Effector memory CD4-positive, alpha-beta T cell (primary cell): ENCODE measurements around the gene PTPRF.

Experiments
- DNase-seq, 3 donors: peaks; one replicate each; pipeline ENCODE4 v3.0.0-alpha.2; 2020
- H3K27ac ChIP-seq: 2 replicates; pipeline ENCODE4 v1.7.0; 2013; ENCODE audit warnings: mild to moderate bottlenecking, low read length, moderate library complexity; ENCODE audit not compliant: insufficient read depth, poor library complexity, severe bottlenecking
- H3K27me3 ChIP-seq: replicated peaks from 2 replicates; pipeline ENCODE4 v1.7.0; 2013; ENCODE audit warnings: mild to moderate bottlenecking, low read length; ENCODE audit not compliant: insufficient read depth, control insufficient read depth, poor library complexity, severe bottlenecking
- H3K36me3 ChIP-seq: 2 replicates; pipeline ENCODE4 v1.7.0; 2013; ENCODE audit warnings: mild to moderate bottlenecking, low read length, moderate library complexity; ENCODE audit not compliant: control insufficient read depth, insufficient read depth
- H3K4me1 ChIP-seq: 2 replicates; pipeline ENCODE4 v1.7.0; 2013; ENCODE audit warnings: low read length, mild to moderate bottlenecking; ENCODE audit not compliant: control insufficient read depth, insufficient read depth, poor library complexity, severe bottlenecking
- H3K4me3 ChIP-seq: 2 replicates; pipeline ENCODE4 v1.7.0; 2013; ENCODE audit warnings: low read length, low read depth, mild to moderate bottlenecking; ENCODE audit not compliant: insufficient read depth, poor library complexity, severe bottlenecking
- H3K9me3 ChIP-seq: 2 replicates; pipeline ENCODE4 v1.7.0; 2013; ENCODE audit warnings: mild to moderate bottlenecking, low read length, moderate library complexity; ENCODE audit not compliant: control insufficient read depth

PTPRF gene

DNA sequence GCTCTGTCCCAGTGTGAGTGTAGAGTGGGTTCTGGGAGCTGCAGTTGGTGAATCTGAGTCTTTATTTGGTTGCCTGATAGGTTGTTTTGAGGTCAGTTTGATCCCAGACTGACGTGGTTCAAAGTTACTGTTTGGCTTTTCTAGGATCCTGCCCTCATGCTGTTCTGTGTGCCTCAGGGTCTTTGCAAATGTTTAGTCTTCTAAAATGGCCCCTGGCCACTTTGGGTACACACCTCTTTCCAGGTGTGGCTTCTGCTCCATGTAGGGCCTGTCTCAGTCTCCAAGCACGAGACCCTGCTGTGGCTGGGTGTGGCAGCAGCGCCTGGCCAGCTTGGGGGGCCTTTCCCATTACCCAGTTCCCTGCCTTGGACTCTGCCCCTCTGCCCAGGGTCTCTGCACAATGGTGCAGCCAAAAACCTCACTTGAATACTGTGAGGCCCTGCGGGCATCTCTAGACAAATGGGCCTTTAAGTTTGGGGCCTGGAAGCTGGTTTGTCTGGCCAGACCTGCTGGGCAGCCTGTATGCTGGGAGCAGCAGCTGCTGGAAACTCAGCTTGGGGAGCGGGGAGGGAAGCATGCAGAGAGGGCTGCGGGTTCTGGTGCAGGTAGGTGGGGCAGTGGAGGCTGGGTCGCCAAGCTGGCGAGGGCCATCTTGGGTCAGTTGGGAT, 5.6 kb downstream of the PTPRF start:
- Histone ChIP-seq H3K27ac (no peak overlapping the region), H3K4me3 (no peak overlapping the region), H3K27me3 (peaks cover 7% of the 10 kb centered on the region), H3K9me3 (no peaks in the 10 kb centered on the region), H3K4me1 (peaks cover 4% of the 10 kb centered on the region), H3K36me3 (no peaks in the 10 kb centered on the region)
- DNase-seq: no peak

DNA sequence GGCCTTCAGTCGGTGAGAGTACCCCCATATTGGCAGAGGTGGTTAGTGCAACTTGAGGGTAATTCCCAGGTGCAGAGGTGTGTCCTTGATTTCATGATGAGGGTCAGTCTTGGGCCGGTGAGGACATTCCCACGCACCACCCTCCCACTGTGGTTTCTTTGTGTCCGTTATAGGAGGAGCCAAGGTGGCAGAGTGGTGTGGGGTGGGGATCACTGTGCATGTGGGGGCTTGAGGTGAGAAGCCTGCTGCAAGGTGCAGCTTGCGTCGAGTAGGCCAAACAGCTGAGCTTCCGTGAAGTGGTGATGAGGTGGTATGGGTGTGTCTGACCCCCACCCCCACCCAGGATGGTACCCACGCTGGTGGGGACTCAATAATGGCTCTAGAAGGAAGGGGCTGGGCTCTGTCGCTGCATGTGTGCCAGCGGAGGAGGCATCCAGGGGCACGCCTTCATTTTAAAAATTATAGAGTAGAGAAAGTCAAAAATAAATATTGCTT, 6.2 kb downstream of the PTPRF start:
- no peak overlapping the region for H3K27ac ChIP-seq
- H3K4me1 ChIP-seq: no peaks in the 10 kb centered on the region
- no peaks in the 10 kb centered on the region for H3K36me3 ChIP-seq
- H3K4me3 ChIP-seq: no peak overlapping the region
- DNase-seq: no peak
- no peaks in the 10 kb centered on the region for H3K9me3 ChIP-seq
- peaks cover 3% of the 10 kb centered on the region for H3K27me3 ChIP-seq

DNA sequence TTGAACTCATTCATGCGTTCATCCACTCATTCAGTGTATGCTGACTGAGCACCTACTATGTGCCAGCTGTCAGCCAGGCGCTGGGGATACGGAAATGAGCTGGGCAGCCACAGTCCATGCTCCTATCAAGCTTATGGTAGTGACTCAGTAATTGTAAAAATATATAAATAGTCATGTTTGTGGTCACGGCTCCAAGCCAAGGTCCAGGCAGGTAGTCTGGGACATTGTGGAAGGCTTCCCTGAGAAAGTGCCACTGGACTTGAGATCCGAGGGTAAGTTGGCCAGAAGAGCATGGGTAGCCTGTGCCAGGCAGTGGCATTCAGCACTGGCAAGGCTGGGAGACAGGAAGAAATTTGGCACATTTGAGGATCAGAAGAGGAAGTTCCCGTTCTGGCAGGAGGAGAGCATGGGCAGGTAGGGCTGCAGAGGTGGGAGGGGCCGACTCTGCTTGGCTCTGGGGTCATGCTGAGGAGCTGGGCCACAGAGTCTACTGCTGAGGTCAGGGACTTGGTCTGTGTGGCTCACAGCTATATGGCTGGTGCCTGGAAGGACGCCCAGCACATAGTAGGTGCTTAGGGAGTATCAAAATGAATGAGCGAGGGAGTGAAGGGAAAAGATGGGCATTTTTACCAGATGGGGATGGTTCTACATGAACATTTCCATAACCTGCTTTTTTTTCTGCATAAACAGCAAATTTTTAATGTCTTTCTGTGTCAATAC, 6.9 kb downstream of the PTPRF start:
- H3K36me3 ChIP-seq: no peaks in the 10 kb centered on the region
- H3K4me1 ChIP-seq: no peaks in the 10 kb centered on the region
- no peak overlapping the region for H3K4me3 ChIP-seq
- no peak for DNase-seq
- no peaks in the 10 kb centered on the region for H3K27me3 ChIP-seq
- H3K9me3 ChIP-seq: no peaks in the 10 kb centered on the region
- H3K27ac ChIP-seq: no peak overlapping the region

DNA sequence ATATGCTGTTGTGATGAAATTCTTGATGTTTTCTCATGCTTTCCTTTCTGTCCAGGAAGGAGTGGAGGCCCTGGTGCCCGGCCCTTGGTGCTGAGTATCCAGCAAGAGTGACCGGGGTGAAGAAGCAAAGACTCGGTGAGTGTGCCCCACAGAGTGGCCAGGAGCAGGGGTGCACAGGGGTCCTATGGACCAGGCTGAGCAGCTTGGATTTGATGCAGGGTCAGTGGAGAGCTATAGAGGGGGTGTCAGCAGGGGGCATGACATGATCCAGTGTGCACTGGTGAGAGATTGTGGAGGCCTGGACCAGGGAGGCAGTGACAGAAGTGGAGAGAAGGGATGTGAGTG, 7.4 kb downstream of the PTPRF start:
- Histone ChIP-seq H3K27ac (no peak overlapping the region), H3K36me3 (no peaks in the 10 kb centered on the region), H3K4me3 (no peak overlapping the region), H3K27me3 (no peaks in the 10 kb centered on the region), H3K4me1 (no peaks in the 10 kb centered on the region), H3K9me3 (no peaks in the 10 kb centered on the region)
- DNase-seq: no peak

DNA sequence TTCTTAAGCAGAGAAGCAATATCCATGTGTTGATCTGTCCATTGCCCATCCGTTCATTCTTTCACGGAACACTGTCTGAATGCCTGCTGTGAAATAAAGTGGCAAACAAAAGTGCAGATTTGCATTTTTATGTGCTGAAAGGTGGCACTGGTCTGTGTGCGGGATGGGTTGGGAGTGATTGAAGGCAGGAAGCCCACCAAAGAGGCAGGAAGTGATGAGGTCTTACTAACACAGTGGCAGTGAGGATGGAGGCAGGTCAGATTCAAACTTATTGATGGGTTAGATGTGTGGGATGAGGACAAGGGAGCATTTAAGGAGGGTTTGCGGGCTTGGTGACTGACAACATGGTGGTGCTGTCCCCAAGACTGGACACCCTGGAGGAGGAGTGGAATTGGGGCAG, 8.3 kb downstream of the PTPRF start:
- Histone ChIP-seq H3K4me1 (no peaks in the 10 kb centered on the region), H3K9me3 (no peaks in the 10 kb centered on the region), H3K27me3 (no peaks in the 10 kb centered on the region), H3K36me3 (no peaks in the 10 kb centered on the region), H3K27ac (no peak overlapping the region), H3K4me3 (no peak overlapping the region)
- no peak for DNase-seq

DNA sequence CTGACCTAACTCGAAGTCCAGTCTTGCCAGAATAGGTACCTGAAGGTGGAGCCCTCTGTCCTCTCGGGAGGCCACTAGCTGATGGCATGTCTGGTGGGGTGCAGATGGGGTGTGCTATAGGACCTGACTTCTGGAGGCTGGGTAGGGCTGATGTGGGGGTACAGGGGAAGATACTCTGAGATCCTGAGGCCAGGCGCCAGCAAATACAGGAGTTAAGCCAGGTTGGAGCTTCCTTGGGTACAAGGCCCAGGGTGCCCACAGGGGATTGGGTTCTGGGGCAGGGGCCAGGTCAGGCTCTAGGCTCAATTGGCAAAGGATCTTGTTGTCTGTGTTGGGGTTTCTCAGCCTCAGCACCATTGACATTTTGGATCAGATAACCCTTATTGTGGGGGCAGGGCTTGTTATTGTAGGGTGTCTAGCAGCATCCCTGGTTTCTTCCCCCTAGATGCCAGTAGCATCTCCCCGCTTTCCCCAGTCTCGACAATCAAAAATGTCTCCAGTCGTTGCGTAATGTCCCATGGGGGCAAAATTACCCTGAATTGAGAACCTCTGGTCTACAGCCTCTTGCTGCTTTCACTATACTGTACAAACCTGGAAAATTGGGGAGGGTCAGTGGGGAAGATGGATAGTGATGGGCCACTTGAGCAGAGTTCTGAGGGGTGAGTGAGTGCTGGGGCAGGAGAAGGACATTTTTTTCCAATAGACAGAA, 9.2 kb downstream of the PTPRF start:
- no peaks in the 10 kb centered on the region for H3K9me3 ChIP-seq
- DNase-seq: no peak

DNA sequence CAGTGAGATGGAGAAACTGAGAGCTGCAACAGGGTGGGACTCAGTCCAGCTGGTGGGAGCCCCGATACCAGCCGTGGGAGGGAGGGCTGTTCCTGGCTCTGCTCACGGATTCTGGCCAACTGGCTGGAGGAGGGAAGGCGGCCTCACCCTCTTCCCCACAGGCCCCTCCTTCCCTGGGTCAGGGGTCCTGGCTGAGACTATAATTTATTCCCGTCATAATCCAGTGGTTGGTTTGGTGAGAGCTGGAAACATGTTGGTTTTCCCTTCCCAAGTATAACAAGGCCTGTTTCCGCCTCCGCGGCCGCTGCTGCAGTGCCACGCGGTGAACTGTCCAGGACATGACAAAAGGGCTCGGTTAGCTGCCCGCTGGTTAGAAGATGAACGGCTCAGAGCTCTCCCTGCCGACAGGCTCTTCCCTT, 10.0 kb downstream of the PTPRF start:
- Histone ChIP-seq H3K36me3 (no peaks in the 10 kb centered on the region), H3K4me1 (no peaks in the 10 kb centered on the region), H3K9me3 (no peaks in the 10 kb centered on the region), H3K4me3 (no peak overlapping the region), H3K27me3 (no peaks in the 10 kb centered on the region), H3K27ac (no peak overlapping the region)
- DNase-seq: no peak

More for the DNA sequence above, 9.2 kb downstream of the PTPRF start:
- H3K36me3 ChIP-seq: no peaks in the 10 kb centered on the region
- no peaks in the 10 kb centered on the region for H3K4me1 ChIP-seq
- H3K27ac ChIP-seq: no peak overlapping the region
- H3K4me3 ChIP-seq: no peak overlapping the region
- no peaks in the 10 kb centered on the region for H3K27me3 ChIP-seq

DNA sequence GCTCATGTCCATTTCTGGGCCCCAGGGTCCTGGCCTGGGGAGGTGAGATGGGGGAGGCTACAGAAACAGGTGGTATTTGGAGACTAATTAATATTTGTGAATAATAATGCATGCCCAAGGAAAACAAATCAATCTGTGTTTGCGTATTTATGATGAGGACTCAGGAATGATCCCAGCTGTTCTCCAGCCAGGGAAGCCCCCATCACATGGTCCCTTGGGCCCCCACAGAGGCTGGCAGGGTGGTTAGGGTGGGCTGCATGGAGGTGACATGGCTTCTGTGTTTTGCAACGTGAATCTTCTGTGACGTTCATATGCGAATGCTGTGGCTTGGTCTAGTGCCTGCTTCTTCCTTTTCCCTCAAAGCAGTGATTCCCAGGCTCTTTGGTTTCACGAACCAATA, 10.5 kb downstream of the PTPRF start:
- Histone ChIP-seq H3K4me3 (no peak overlapping the region), H3K4me1 (no peaks in the 10 kb centered on the region), H3K27me3 (no peaks in the 10 kb centered on the region), H3K9me3 (no peaks in the 10 kb centered on the region), H3K27ac (no peak overlapping the region), H3K36me3 (no peaks in the 10 kb centered on the region)
- DNase-seq: no peak

DNA sequence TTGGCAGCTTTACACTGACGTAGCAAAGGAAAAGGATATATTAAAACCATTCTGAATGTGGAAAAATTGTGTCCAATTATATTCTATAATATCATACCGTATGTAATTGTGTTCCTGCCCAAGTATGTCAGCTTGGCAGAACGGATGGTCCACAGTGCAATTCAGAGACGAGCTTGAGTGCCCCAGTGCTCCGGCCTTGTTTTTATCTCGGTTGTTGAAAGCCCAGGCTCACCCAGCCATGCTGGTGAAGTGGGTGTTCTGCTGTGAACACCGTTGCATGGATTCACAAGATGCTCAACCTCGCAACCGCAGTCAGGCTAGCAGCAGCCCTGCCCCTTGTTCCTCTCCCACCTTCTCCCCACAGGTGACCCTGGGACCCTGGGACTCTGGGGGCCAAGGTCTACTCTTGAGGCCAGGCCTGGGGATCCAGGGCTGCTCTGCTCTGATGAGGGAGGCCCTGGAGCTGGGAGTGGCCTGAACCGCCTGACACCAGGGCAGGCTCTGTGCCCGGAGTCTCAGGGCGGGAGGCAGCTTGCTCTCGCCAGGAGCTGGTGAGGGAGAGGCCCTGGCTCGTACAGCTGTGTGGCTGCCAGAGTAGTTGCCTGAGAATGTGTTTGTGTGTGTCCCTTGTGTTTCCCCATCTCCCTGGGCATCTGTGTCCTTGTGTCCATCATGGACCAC, 11.2 kb downstream of the PTPRF start:
- H3K27ac ChIP-seq: no peak overlapping the region
- H3K4me3 ChIP-seq: no peak overlapping the region
- H3K9me3 ChIP-seq: no peaks in the 10 kb centered on the region
- no peaks in the 10 kb centered on the region for H3K4me1 ChIP-seq
- DNase-seq: no peak
- H3K36me3 ChIP-seq: no peaks in the 10 kb centered on the region
- H3K27me3 ChIP-seq: no peaks in the 10 kb centered on the region
